MM.1S (cell line): Measurements from ENCODE around the gene SNX9.

ENCODE experiments used
- DNase-seq: peaks from one replicate; pipeline ENCODE4 v3.0.0-alpha.2; 2015
- H2AFZ ChIP-seq: fragments of 300-600 bp; sonication (generic); 2 replicates; pipeline ENCODE4 v1.6.0; 2016; ENCODE audit warnings: antibody characterized with exemption, low read length
- H3F3A ChIP-seq: fragments of 300-600 bp; sonication (generic); 2 replicates; pipeline ENCODE4 v1.6.1; 2016; ENCODE audit warnings: mild to moderate bottlenecking, antibody characterized with exemption, low read length, moderate library complexity, mixed read lengths; ENCODE audit not compliant: insufficient read depth
- H3K27ac ChIP-seq: fragments of 300-600 bp; sonication (generic); 2 replicates; pipeline ENCODE4 v1.5.1; 2016; ENCODE audit warnings: mild to moderate bottlenecking, low read length
- H3K27me3 ChIP-seq: fragments of 300-600 bp; sonication (generic); replicated peaks from 2 replicates; pipeline ENCODE4 v1.6.0; 2016; ENCODE audit warnings: low read length; ENCODE audit not compliant: insufficient read depth
- H3K36me3 ChIP-seq: fragments of 300-600 bp; sonication (generic); replicated peaks from 2 replicates; pipeline ENCODE4 v1.6.1; 2016; ENCODE audit warnings: mild to moderate bottlenecking, low read length, mixed read lengths; ENCODE audit not compliant: insufficient read depth
- H3K4me1 ChIP-seq: fragments of 300-600 bp; sonication (generic); 2 replicates; pipeline ENCODE4 v1.6.1; 2016; ENCODE audit warnings: low read length, mixed read lengths
- H3K4me2 ChIP-seq: fragments of 300-600 bp; sonication (generic); 2 replicates; pipeline ENCODE4 v1.6.0; 2016; ENCODE audit warnings: low read depth, low read length
- H3K4me3 ChIP-seq: fragments of 300-600 bp; sonication (generic); 2 replicates; pipeline ENCODE4 v1.5.1; 2016; ENCODE audit warnings: low read length, mixed read lengths
- H3K79me2 ChIP-seq: fragments of 300-600 bp; sonication (generic); 2 replicates; pipeline ENCODE4 v1.6.1; 2016; ENCODE audit warnings: mixed run types, low read length, mixed read lengths
- H3K9ac ChIP-seq: fragments of 300-600 bp; sonication (generic); 2 replicates; pipeline ENCODE4 v1.6.1; 2016; ENCODE audit warnings: low read length, mixed read lengths
- H3K9me2 ChIP-seq: fragments of 300-600 bp; sonication (generic); replicated peaks from 2 replicates; pipeline ENCODE4 v1.6.1; 2016; ENCODE audit warnings: mild to moderate bottlenecking, low read length, mixed read lengths; ENCODE audit not compliant: insufficient read depth
- H3K9me3 ChIP-seq: fragments of 300-600 bp; sonication (generic); replicated peaks from 2 replicates; pipeline ENCODE4 v1.6.1; 2016; ENCODE audit warnings: mild to moderate bottlenecking, low read length, mixed read lengths; ENCODE audit not compliant: insufficient read depth
- H4K20me1 ChIP-seq: fragments of 300-600 bp; sonication (generic); 2 replicates; pipeline ENCODE4 v1.6.1; 2016; ENCODE audit warnings: mild to moderate bottlenecking, low read length, moderate library complexity, mixed read lengths; ENCODE audit not compliant: insufficient read depth
- EZH2 ChIP-seq: fragments of 300-600 bp; sonication (generic); optimal IDR thresholded peaks from 2 replicates; pipeline ENCODE3; 2017; ENCODE audit warnings: low read depth, mild to moderate bottlenecking, antibody characterized with exemption, low read length, mixed read lengths
- EZH2phosphoT487 ChIP-seq: fragments of 300-600 bp; sonication (generic); IDR thresholded peaks from 2 replicates; pipeline ENCODE4 v1.6.1; 2018; ENCODE audit warnings: antibody characterized with exemption, low read length
- TF ChIP-seq, protein P1 (sequence below): fragments of 300-600 bp; sonication (generic); IDR thresholded peaks from 2 replicates; pipeline ENCODE4 v1.5.1; 2016; ENCODE audit warnings: antibody characterized with exemption, low read length, mixed read lengths

The SNX9 gene

DNA sequence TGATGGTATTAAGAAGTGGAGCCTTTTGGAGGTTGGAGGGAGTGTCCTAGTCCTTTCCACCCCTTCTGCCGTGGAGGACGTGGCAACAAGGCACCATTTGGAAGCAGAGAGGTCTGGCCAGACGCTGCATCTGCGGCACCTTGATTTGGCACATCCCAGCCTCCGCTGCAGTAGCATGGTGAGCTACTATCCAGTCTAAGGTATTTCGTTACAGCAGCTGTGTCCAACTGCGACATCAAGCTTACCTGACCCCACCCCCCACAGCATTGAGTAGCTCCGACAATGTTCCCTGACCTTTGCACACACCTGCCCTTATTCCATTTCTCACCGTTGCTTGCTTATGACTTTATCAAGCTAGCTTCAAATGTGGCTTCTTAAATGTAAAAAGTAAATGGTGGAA, 128.8 kb downstream of the SNX9 start:
- no peaks in the 10 kb centered on the region for H3K4me1 ChIP-seq
- H3K9ac ChIP-seq: no peak overlapping the region
- H3K36me3 ChIP-seq: no peaks in the 10 kb centered on the region
- H3K4me2 ChIP-seq: no peak overlapping the region
- no peaks in the 10 kb centered on the region for H3K9me3 ChIP-seq
- DNase-seq: no peak
- H3K27me3 ChIP-seq: no peaks in the 10 kb centered on the region
- H3F3A ChIP-seq: no peaks in the 10 kb centered on the region
- no peak overlapping the region for H3K27ac ChIP-seq
- no peaks in the 10 kb centered on the region for H3K79me2 ChIP-seq
- TF ChIP-seq, protein P1, sequence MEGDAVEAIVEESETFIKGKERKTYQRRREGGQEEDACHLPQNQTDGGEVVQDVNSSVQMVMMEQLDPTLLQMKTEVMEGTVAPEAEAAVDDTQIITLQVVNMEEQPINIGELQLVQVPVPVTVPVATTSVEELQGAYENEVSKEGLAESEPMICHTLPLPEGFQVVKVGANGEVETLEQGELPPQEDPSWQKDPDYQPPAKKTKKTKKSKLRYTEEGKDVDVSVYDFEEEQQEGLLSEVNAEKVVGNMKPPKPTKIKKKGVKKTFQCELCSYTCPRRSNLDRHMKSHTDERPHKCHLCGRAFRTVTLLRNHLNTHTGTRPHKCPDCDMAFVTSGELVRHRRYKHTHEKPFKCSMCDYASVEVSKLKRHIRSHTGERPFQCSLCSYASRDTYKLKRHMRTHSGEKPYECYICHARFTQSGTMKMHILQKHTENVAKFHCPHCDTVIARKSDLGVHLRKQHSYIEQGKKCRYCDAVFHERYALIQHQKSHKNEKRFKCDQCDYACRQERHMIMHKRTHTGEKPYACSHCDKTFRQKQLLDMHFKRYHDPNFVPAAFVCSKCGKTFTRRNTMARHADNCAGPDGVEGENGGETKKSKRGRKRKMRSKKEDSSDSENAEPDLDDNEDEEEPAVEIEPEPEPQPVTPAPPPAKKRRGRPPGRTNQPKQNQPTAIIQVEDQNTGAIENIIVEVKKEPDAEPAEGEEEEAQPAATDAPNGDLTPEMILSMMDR: no peak
- TF ChIP-seq EZH2 (no peak), EZH2phosphoT487 (no peak)
- no peaks in the 10 kb centered on the region for H4K20me1 ChIP-seq
- no peak overlapping the region for H2AFZ ChIP-seq
- no peak overlapping the region for H3K4me3 ChIP-seq
- H3K9me2 ChIP-seq: no peaks in the 10 kb centered on the region

DNA sequence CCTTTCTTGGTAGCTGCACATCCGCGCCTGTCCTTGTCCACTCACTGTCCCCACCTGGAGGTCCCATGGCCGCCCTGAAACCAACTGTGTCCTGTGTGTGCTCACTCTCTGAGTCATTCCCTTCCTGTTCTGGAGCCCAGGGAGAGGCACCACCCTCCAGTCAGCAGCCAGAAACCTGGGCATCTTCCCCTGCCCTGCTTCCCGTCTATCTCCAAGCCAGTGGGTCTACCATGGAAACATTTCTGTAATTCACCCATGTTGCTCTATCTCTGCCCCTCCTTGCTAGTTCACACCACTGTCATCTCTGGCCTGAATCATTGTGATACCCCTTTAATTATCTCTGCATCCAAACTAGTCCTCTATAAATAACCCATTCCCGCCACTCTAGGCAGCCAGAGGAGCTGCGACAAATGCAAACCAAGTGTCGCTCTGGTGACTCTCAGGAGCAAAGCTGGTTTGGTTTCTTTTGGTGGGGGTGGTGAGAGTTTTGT, 129.9 kb downstream of the SNX9 start:
- no peaks in the 10 kb centered on the region for H3K4me1 ChIP-seq
- H3K27me3 ChIP-seq: no peaks in the 10 kb centered on the region
- H2AFZ ChIP-seq: no peak overlapping the region
- no peak overlapping the region for H3K4me2 ChIP-seq
- H3K36me3 ChIP-seq: no peaks in the 10 kb centered on the region
- no peaks in the 10 kb centered on the region for H3K9me3 ChIP-seq
- DNase-seq: no peak
- H3K79me2 ChIP-seq: no peaks in the 10 kb centered on the region
- no peaks in the 10 kb centered on the region for H3K9me2 ChIP-seq
- no peak overlapping the region for H3K27ac ChIP-seq
- H3F3A ChIP-seq: no peaks in the 10 kb centered on the region
- H3K9ac ChIP-seq: no peak overlapping the region
- TF ChIP-seq, protein P1: no peak
- no peak for TF ChIP-seq EZH2phosphoT487
- no peak overlapping the region for H3K4me3 ChIP-seq
- H4K20me1 ChIP-seq: no peaks in the 10 kb centered on the region

DNA sequence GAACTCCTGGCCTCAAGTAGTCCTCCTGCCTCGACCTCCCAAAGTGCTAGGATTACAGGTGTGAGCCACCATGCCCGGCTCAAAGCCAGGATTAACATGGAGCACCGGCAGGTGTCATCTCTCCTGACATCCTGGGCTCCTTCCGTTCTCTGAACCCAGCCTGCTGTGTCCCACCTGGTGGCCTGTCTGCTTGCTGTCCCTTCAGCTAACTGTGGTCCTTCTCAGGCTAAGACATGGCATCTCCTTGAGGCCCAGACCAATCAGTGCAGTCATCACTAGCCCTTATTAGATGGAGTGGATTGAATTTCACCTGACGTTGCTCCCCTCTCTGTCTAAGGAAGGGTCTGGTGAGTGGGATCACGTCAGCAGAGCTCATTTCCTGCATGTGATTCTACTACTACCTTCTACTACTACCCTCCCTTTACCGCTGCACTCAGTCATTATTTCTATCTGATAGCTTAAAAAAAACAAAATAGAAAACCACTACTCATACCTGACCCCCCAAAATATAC, 130.6 kb downstream of the SNX9 start:
- TF ChIP-seq EZH2 (no peak), EZH2phosphoT487 (no peak)
- TF ChIP-seq, protein P1: no peak
- Histone ChIP-seq H3K4me3 (no peak overlapping the region), H3K4me2 (no peak overlapping the region), H3F3A (no peaks in the 10 kb centered on the region), H3K27ac (no peak overlapping the region), H3K9me3 (no peaks in the 10 kb centered on the region), H3K36me3 (no peaks in the 10 kb centered on the region), H2AFZ (no peak overlapping the region), H3K79me2 (no peaks in the 10 kb centered on the region), H3K4me1 (no peaks in the 10 kb centered on the region), H4K20me1 (no peaks in the 10 kb centered on the region), H3K27me3 (no peaks in the 10 kb centered on the region), H3K9ac (no peak overlapping the region), H3K9me2 (no peaks in the 10 kb centered on the region)
- DNase-seq: no peak
